Effector memory CD4-positive, alpha-beta T cell (primary cell): ENCODE data around the gene IMPDH1.
"Not testable (repeated sequence)": the region's sequence is repeated elsewhere in the genome, so short reads cannot be mapped to it uniquely, and the experiment has no call there.

Experiments used
- DNase-seq, 3 donors: peaks; one replicate each; pipeline ENCODE4 v3.0.0-alpha.2; 2020
- H3K27ac ChIP-seq: 2 replicates; pipeline ENCODE4 v1.7.0; 2013; ENCODE audit warnings: mild to moderate bottlenecking, low read length, moderate library complexity; ENCODE audit not compliant: insufficient read depth, poor library complexity, severe bottlenecking
- H3K27me3 ChIP-seq: replicated peaks from 2 replicates; pipeline ENCODE4 v1.7.0; 2013; ENCODE audit warnings: mild to moderate bottlenecking, low read length; ENCODE audit not compliant: insufficient read depth, control insufficient read depth, poor library complexity, severe bottlenecking
- H3K36me3 ChIP-seq: 2 replicates; pipeline ENCODE4 v1.7.0; 2013; ENCODE audit warnings: mild to moderate bottlenecking, low read length, moderate library complexity; ENCODE audit not compliant: control insufficient read depth, insufficient read depth
- H3K4me1 ChIP-seq: 2 replicates; pipeline ENCODE4 v1.7.0; 2013; ENCODE audit warnings: low read length, mild to moderate bottlenecking; ENCODE audit not compliant: control insufficient read depth, insufficient read depth, poor library complexity, severe bottlenecking
- H3K4me3 ChIP-seq: 2 replicates; pipeline ENCODE4 v1.7.0; 2013; ENCODE audit warnings: low read length, low read depth, mild to moderate bottlenecking; ENCODE audit not compliant: insufficient read depth, poor library complexity, severe bottlenecking
- H3K9me3 ChIP-seq: 2 replicates; pipeline ENCODE4 v1.7.0; 2013; ENCODE audit warnings: mild to moderate bottlenecking, low read length, moderate library complexity; ENCODE audit not compliant: control insufficient read depth
- total RNA-seq, 3 donors: gene quantifications; one replicate each; lab custom pipeline; 2026; lab: John Stamatoyannopoulos, UW

The IMPDH1 gene
- total RNA-seq = 46.7 to 58.5 (median 56.1) reads per million in 3 donors

DNA sequence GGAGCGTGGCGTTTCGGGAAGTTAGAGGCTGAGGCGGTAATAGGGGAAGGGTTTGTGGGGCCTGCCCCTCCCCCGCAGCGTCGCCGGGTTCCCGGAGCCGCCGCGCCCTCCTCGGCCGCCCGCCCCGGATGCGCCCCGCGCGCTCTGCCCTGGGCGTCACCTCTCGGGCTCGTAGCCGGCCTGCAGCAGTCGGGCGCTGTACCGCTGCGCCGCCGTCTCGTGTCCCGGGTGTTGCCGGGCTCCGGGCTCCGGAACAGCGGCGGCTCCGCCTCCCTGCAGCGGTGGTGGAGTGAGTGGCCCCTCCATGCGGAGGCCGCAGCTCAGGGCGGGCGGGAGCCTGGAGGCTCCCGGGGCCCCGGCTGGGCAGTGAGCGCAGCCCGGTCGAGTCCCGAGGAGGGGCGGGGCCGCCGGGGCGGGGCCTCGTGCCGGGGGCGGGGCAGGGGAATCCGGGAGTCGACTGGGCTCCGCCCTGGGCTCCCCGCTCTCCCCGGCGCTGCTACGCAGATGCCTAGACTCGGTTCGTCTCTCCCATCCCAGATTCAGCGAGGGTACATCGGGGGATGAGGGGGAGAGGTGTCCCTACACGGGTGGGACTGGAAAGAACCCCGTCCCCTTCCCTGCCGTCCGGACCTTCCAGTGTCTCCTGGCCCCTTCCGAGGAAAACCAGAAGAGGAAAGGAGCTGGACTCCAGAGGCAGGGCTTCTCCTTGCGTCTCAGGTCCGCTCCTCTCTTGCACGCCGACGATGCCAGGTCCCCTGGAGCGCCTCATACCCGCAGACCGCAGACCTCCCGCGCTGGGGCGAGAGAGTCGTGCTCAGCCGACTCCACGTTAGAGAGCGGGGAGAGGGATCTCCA, at the start of gene IMPDH1:
TSS of gene IMPDH1 (minus strand) at position 387 of the 855 bp plus-strand sequence. CDS start at position 306, 81 bp downstream.
- peak; percentile 80 to 84 (median 81) for DNase-seq
- H3K27ac ChIP-seq = peak within 1 kb of the TSS; percentile 72
- H3K4me3 ChIP-seq = peak within 1 kb of the TSS; percentile 67
- peaks cover 37% of the 10 kb centered on the region for H3K4me1 ChIP-seq
- H3K27me3 ChIP-seq = no peaks in the 10 kb centered on the region
- H3K36me3 ChIP-seq = no peaks in the 10 kb centered on the region
- H3K9me3 ChIP-seq = no peaks in the 10 kb centered on the region

DNA sequence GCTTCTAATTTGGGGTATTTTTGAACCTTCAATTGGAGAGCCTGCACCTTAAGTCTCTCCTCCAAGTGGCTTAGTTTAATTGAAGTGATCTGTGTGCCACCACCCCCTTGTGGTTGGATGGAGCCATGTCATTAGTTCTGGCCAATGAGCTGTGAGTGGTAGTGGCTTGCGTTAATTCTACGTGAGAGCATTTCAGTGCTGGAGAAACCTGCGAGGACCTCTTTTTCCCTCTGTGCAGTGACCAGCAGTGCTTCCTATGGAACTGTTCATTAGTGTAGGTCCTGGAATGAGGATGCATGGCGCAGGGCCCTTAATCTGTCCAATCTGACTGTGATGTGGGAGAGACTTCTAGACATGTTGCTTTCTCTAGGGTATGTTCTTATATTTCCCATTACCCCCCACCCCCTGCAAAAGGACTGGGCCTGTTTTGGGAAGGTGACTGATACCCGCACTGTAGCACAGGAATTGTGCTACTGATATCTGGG, 49.7 kb upstream of the IMPDH1 start:
- Histone ChIP-seq H3K36me3 (no peaks in the 10 kb centered on the region), H3K27ac (no peak overlapping the region), H3K9me3 (no peaks in the 10 kb centered on the region), H3K4me1 (peaks cover 18% of the 10 kb centered on the region), H3K27me3 (no peaks in the 10 kb centered on the region), H3K4me3 (no peak overlapping the region)
- DNase-seq = peak; percentile 44 to 58 (median 51)

GRCh38 chr7:128458956-128459355, 49.2 kb upstream of the IMPDH1 start:
- no peak for DNase-seq
- Histone ChIP-seq H3K9me3 (no peaks in the 10 kb centered on the region), H3K4me3 (no peak overlapping the region), H3K27ac (no peak overlapping the region), H3K27me3 (no peaks in the 10 kb centered on the region), H3K36me3 (no peaks in the 10 kb centered on the region), H3K4me1 (peaks cover 18% of the 10 kb centered on the region)

- not testable (repeated sequence) for H3K36me3 ChIP-seq, H3K4me3 ChIP-seq, H3K9me3 ChIP-seq, H3K27me3 ChIP-seq, H3K27ac ChIP-seq, DNase-seq
- peaks cover 18% of the 10 kb centered on the region for H3K4me1 ChIP-seq
These were observed 47.6 kb upstream of the IMPDH1 start for GRCh38 chr7:128457385-128457784.

- no peak for DNase-seq
- H3K4me1 ChIP-seq = peaks cover 18% of the 10 kb centered on the region
- no peaks in the 10 kb centered on the region for H3K9me3 ChIP-seq
- H3K27ac ChIP-seq = peak overlapping the region; percentile 78
- no peaks in the 10 kb centered on the region for H3K36me3 ChIP-seq
- H3K4me3 ChIP-seq = peak overlapping the region; percentile 83
- no peaks in the 10 kb centered on the region for H3K27me3 ChIP-seq
These were observed 46.5 kb upstream of the IMPDH1 start for GRCh38 chr7:128456255-128456725.

DNA sequence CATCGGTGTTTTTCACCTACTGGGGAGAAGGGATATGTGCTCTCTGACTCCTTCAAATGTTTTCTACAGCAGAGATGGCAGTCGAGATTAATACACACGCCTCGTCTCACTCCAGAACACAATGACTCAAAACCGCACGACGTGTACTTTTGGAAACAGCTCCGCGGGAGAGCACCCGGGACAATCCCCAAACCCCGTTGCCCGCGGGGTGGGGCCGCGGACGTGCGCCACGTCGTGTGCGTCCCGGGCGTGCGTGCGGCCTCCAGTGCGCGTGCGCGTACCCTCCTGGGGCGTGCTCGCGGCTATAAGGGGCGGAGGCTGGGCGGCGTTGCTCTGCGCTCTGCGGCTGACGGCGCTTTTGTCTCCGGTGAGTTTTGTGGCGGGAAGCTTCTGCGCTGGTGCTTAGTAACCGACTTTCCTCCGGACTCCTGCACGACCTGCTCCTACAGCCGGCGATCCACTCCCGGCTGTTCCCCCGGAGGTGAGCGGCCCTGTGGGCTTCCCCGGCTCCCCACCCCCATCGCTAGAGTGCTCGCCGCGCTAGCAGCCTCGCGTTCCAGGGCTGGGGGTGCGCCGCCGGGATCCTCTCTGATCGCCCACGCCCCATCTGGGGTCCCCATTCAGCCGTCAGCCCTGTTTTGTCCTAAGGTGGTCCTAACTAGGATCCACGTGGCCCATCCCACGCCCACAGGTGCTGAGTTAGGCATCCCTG, 45.9 kb upstream of the IMPDH1 start, which contains the start of gene HILPDA:
TSS of gene HILPDA (plus strand) at position 336 of the 712 bp plus-strand sequence. CDS start 1,391 bp downstream, outside the sequence.
- Histone ChIP-seq H3K27me3 (no peaks in the 10 kb centered on the region), H3K4me3 (peak within 1 kb of the TSS; percentile 83), H3K4me1 (peaks cover 18% of the 10 kb centered on the region), H3K36me3 (no peaks in the 10 kb centered on the region), H3K27ac (peak within 1 kb of the TSS; percentile 78), H3K9me3 (no peaks in the 10 kb centered on the region)
- DNase-seq = peak; percentile 90 to 92 (median 91)

DNA sequence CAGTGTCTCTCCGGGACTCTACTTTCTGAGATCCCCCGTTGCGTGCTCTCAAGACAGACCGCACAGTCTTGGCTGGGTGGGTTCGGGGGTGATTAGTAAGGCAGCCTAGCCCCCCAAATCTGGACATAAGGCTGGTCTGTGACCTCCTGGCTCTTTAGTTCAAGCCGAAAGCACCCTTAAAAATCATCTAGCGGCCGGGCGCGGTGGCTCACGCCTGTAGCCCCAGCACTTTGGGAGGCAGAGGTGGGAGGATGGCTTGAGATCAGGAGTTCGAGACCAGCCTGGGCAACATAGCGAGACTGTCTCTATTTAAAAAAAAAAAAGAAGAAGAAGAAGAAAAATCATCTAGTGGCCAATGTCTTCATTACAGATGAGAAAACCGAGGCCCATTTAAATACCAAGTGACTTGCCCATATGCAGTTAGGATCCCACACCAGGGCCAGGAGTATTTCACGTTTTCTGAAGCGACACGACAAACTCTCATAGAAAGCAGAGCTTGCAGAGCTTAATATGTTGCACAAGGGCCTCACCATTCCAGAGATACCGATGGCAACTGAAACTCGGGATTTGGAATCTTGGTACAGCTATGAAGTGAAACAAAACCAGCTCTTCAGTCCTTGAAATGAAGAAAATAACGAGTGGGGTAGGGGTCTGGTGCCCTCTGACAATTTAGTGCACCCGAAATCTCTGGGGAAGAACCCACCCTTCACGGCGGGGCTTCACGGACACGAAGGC, 45.2 kb upstream of the IMPDH1 start:
- DNase-seq = no peak
- Histone ChIP-seq H3K4me1 (peaks cover 18% of the 10 kb centered on the region), H3K27me3 (no peaks in the 10 kb centered on the region), H3K9me3 (no peaks in the 10 kb centered on the region), H3K36me3 (no peaks in the 10 kb centered on the region), H3K4me3 (peak overlapping the region; percentile 83), H3K27ac (peak overlapping the region; percentile 69)

DNA sequence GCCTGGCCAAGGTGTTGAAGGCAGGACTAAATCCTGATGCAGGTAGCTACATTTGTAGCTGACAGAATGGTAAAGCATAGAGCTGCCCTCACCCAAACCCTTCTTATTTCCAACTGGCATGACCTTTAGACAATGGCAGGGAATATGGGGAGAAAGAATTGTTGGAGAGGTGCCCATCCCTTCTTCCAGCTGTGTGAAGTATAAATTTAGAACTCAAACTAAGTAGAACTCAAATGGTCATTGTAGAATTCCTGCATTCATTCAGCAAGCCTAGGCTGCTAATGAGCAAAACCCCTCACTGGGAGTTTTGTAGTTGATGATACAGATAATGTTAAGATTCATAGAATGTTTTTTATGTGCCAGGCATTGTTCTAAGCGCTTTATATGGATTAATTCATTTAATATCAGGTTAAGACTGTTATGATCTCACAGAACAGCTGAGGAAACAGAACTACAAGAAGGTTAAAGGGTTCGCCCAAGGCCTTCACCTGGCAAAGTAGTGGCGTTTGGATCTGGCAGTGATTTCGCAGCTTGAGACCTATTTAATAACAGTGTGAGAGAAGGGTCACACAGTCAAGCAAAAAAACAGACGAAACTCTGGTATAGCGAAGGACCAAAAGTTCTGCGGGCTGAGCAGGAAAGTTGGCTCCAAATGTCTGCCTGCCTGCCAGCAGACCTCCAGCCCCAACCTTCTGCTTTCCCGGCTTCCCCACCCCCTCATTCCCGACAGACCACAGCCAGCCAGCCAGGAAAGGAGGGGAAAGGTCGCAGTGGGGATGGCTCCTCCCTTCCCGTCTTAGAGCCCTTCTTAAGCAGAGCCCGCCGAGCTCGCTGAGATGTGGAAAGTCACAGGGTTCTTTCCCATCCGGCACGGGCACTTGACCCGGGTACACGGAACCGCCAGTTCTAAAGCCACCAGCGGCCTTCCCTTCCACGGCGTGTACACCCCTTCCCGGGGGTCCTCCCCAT, 44.3 kb upstream of the IMPDH1 start:
- Histone ChIP-seq H3K9me3 (no peaks in the 10 kb centered on the region), H3K4me3 (no peak overlapping the region), H3K27ac (no peak overlapping the region)

GRCh38 chr7:128452552-128452951, 42.8 kb upstream of the IMPDH1 start:
- DNase-seq = no peak
- H3K4me1 ChIP-seq = peaks cover 10% of the 10 kb centered on the region
- no peaks in the 10 kb centered on the region for H3K9me3 ChIP-seq
- H3K27me3 ChIP-seq = no peaks in the 10 kb centered on the region
- H3K27ac ChIP-seq = no peak overlapping the region
- H3K4me3 ChIP-seq = no peak overlapping the region
- H3K36me3 ChIP-seq = no peaks in the 10 kb centered on the region

More for the DNA sequence above, 44.3 kb upstream of the IMPDH1 start:
- no peaks in the 10 kb centered on the region for H3K27me3 ChIP-seq
- DNase-seq = no peak
- peaks cover 13% of the 10 kb centered on the region for H3K4me1 ChIP-seq
- H3K36me3 ChIP-seq = no peaks in the 10 kb centered on the region
